ENCODE measurements around the gene TAC4.

DNA sequence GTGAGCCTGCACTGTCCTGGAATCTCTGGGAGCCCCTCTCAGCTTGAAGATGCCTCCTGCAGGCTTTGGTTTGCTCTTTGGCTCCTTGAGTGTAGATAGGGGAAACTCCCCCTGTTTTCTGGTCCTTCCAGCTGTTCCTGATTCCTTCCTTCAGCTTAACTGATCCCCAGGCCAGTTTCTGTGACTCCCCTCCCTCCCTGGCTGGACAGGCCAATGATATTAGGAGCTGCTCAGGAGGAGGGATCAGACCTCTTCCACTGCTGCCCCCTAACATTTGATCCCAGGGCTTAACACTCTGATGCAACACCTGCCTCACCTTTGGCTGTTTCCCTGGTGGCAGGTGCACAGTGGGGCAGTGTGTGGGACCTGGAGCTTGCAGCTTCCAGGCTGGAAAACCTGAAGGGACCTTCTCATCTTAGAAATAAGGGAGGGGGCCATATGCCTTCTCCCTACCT, at the start of gene TAC4:
- TF ChIP-seq, protein P1, sequence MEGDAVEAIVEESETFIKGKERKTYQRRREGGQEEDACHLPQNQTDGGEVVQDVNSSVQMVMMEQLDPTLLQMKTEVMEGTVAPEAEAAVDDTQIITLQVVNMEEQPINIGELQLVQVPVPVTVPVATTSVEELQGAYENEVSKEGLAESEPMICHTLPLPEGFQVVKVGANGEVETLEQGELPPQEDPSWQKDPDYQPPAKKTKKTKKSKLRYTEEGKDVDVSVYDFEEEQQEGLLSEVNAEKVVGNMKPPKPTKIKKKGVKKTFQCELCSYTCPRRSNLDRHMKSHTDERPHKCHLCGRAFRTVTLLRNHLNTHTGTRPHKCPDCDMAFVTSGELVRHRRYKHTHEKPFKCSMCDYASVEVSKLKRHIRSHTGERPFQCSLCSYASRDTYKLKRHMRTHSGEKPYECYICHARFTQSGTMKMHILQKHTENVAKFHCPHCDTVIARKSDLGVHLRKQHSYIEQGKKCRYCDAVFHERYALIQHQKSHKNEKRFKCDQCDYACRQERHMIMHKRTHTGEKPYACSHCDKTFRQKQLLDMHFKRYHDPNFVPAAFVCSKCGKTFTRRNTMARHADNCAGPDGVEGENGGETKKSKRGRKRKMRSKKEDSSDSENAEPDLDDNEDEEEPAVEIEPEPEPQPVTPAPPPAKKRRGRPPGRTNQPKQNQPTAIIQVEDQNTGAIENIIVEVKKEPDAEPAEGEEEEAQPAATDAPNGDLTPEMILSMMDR (optimal IDR thresholded peaks at IDR 0.05 in 1 of 3, IDR thresholded peaks at IDR 0.05 in 1 of 3, conservative IDR thresholded peaks at IDR 0.05 in 1 of 3; ENCODE audit: extremely low read depth in 1 of 3, insufficient read depth in 2 of 3, low read length in 3 of 3), result no peak
- TF ChIP-seq EZH2 (IDR thresholded peaks at IDR 0.05; ENCODE audit: low read length), result no peak
